Prostate gland (tissue), 2 donors: ENCODE results near the gene PHACTR2.

ENCODE experiments used
- CTCF ChIP-seq, 4 experiments: fragments of 200-600 bp in 2 of 4; fragments of 450-650 bp in 2 of 4; sonication (generic) in 2 of 4; IDR thresholded peaks; 1 replicate in 3 of 4; 2 replicates in 1 of 4; pipeline ENCODE4 v1.5.1; 2016 to 2019; ENCODE audit warnings: antibody characterized with exemption in 4 of 4, mild to moderate bottlenecking in 2 of 4, moderate library complexity in 2 of 4
- POLR2A ChIP-seq: fragments of 450-650 bp; IDR thresholded peaks from one replicate; pipeline ENCODE4 v1.6.1; 2016; ENCODE audit warnings: antibody characterized with exemption, mild to moderate bottlenecking

- TF ChIP-seq CTCF (IDR thresholded peaks at IDR 0.05) (no peak), POLR2A (no peak)
These were observed 18.9 kb downstream of the PHACTR2 start for GRCh38 chr6:143696664-143697000.
